ENCODE measurements around the gene CCDC183. TPM values are rescaled to one million over a fixed set of nuclear protein-coding genes. Genes with fewer than 3 reads are reported as not detected.
"Not testable (repeated sequence)": the region's sequence is repeated elsewhere in the genome, so short reads cannot be mapped to it uniquely, and the experiment has no call there.

Gene CCDC183
- total and polyA plus RNA-seq, 7 experiments from 2014 or later = 0.35 to 6.6 (median 2.9) TPM

GRCh38 chr9:136829981-136830885, 34.1 kb downstream of the CCDC183 start:
- ChIA-PET POLR2A (no interaction called here), CTCF (no interaction called here)
- no peak overlapping the region for H3K27ac Mint-ChIP-seq

GRCh38 chr9:136831002-136831719, 35.0 kb downstream of the CCDC183 start:
- ChIA-PET CTCF (no interaction called here), POLR2A (no interaction called here)
- H3K9me3 ChIP-seq (ENCODE audit: control insufficient read depth in 2 of 3, low read length in 3 of 3) = no peaks in the 10 kb centered on the region
- Mint-ChIP-seq H3K4me3 (no peak overlapping the region), H3K27ac (no peak overlapping the region), H3K36me3 (peaks cover 0 to 11% (median 0%) of the 10 kb centered on the region in 5 donors), H3K27me3 (no peaks in the 10 kb centered on the region), H3K4me1 (no peaks in the 10 kb centered on the region), H3K9me3 (no peaks in the 10 kb centered on the region)
- peaks cover 0 to 60% (median 7%) of the 10 kb centered on the region in 3 experiments for H3K36me3 ChIP-seq (ENCODE audit: control insufficient read depth in 2 of 3, insufficient read depth in 3 of 3, low read length in 3 of 3)
- H3K4me3 ChIP-seq (ENCODE audit: low read length) = no peak overlapping the region
- no peak overlapping the region for H3K27ac ChIP-seq (ENCODE audit: low read depth, low read length)
- H3K4me1 ChIP-seq (ENCODE audit: control insufficient read depth in 2 of 2, insufficient read depth in 2 of 2, low read length in 2 of 2) = no peaks in the 10 kb centered on the region
- intact Hi-C loops (cut with micrococcal nuclease) = no loop called here
- DNase-seq (no peak), ATAC-seq (no peak)
- H3K27me3 ChIP-seq (ENCODE audit: control insufficient read depth in 2 of 2, insufficient read depth in 2 of 2, low read length in 2 of 2) = no peaks in the 10 kb centered on the region

More at GRCh38 chr9:136829981-136830885, 34.1 kb downstream of the CCDC183 start:
- Histone ChIP-seq H3K27me3 (ENCODE audit: control insufficient read depth in 2 of 2, insufficient read depth in 2 of 2, low read length in 2 of 2) (no peaks in the 10 kb centered on the region), H3K4me1 (ENCODE audit: control insufficient read depth in 2 of 2, insufficient read depth in 2 of 2, low read length in 2 of 2) (no peaks in the 10 kb centered on the region), H3K9me3 (ENCODE audit: control insufficient read depth in 2 of 3, low read length in 3 of 3) (no peaks in the 10 kb centered on the region), H3K36me3 (ENCODE audit: control insufficient read depth in 2 of 3, insufficient read depth in 3 of 3, low read length in 3 of 3) (peaks cover 0 to 69% (median 7%) of the 10 kb centered on the region in 3 experiments), H3K27ac (ENCODE audit: low read depth, low read length) (no peak overlapping the region), H3K4me3 (ENCODE audit: low read length) (no peak overlapping the region)
- Mint-ChIP-seq H3K9me3 (no peaks in the 10 kb centered on the region), H3K4me1 (no peaks in the 10 kb centered on the region), H3K4me3 (no peak overlapping the region), H3K36me3 (peaks cover 0 to 11% (median 0%) of the 10 kb centered on the region in 5 donors), H3K27me3 (no peaks in the 10 kb centered on the region)
- ATAC-seq (no peak), DNase-seq (no peak)
- intact Hi-C loops (cut with micrococcal nuclease) = no loop called here

GRCh38 chr9:136831720-136832104, 35.6 kb downstream of the CCDC183 start:
- Mint-ChIP-seq H3K4me1 (no peaks in the 10 kb centered on the region), H3K27ac (no peak overlapping the region), H3K9me3 (no peaks in the 10 kb centered on the region), H3K36me3 (peaks cover 0 to 11% (median 0%) of the 10 kb centered on the region in 5 donors), H3K27me3 (no peaks in the 10 kb centered on the region), H3K4me3 (no peak overlapping the region)
- ATAC-seq (no peak), DNase-seq (no peak)
- Histone ChIP-seq H3K27ac (ENCODE audit: low read depth, low read length) (no peak overlapping the region), H3K9me3 (ENCODE audit: control insufficient read depth in 2 of 3, low read length in 3 of 3) (no peaks in the 10 kb centered on the region), H3K4me3 (ENCODE audit: low read length) (no peak overlapping the region), H3K4me1 (ENCODE audit: control insufficient read depth in 2 of 2, insufficient read depth in 2 of 2, low read length in 2 of 2) (no peaks in the 10 kb centered on the region), H3K36me3 (ENCODE audit: control insufficient read depth in 2 of 3, insufficient read depth in 3 of 3, low read length in 3 of 3) (peaks cover 0 to 60% (median 7%) of the 10 kb centered on the region in 3 experiments), H3K27me3 (ENCODE audit: control insufficient read depth in 2 of 2, insufficient read depth in 2 of 2, low read length in 2 of 2) (no peaks in the 10 kb centered on the region)
- ChIA-PET POLR2A (no interaction called here), CTCF (no interaction called here)
- intact Hi-C loops (cut with micrococcal nuclease) = no loop called here

GRCh38 chr9:136832581-136832980, 36.4 kb downstream of the CCDC183 start:
- H3K36me3 Mint-ChIP-seq = peaks cover 0 to 11% (median 0%) of the 10 kb centered on the region in 5 donors
- ATAC-seq (no peak), DNase-seq (no peak)
- intact Hi-C loops (cut with micrococcal nuclease) = no loop called here
- H3K4me1 Mint-ChIP-seq = no peaks in the 10 kb centered on the region
- H3K27me3 ChIP-seq (ENCODE audit: control insufficient read depth in 2 of 2, insufficient read depth in 2 of 2, low read length in 2 of 2) = no peaks in the 10 kb centered on the region
- H3K27me3 Mint-ChIP-seq = no peaks in the 10 kb centered on the region
- H3K27ac Mint-ChIP-seq = peak overlapping the region in 1 of 9 donors; percentile 23
- no peaks in the 10 kb centered on the region for H3K9me3 Mint-ChIP-seq
- no peaks in the 10 kb centered on the region for H3K4me1 ChIP-seq (ENCODE audit: control insufficient read depth in 2 of 2, insufficient read depth in 2 of 2, low read length in 2 of 2)
- no peak overlapping the region for H3K4me3 ChIP-seq (ENCODE audit: low read length)
- no peaks in the 10 kb centered on the region for H3K9me3 ChIP-seq (ENCODE audit: control insufficient read depth in 2 of 3, low read length in 3 of 3)
- no peak overlapping the region for H3K27ac ChIP-seq (ENCODE audit: low read depth, low read length)
- no peak overlapping the region for H3K4me3 Mint-ChIP-seq
- ChIA-PET CTCF (no interaction called here), POLR2A (no interaction called here)
- H3K36me3 ChIP-seq (ENCODE audit: control insufficient read depth in 2 of 3, insufficient read depth in 3 of 3, low read length in 3 of 3) = peaks cover 0 to 55% (median 7%) of the 10 kb centered on the region in 3 experiments

GRCh38 chr9:136833381-136834048, 37.4 kb downstream of the CCDC183 start:
- H3K36me3 ChIP-seq (ENCODE audit: control insufficient read depth in 2 of 3, insufficient read depth in 3 of 3, low read length in 3 of 3) = peaks cover 0 to 50% (median 7%) of the 10 kb centered on the region in 3 experiments
- H3K27ac Mint-ChIP-seq; POLR2A ChIA-PET; H3K27me3 Mint-ChIP-seq; CTCF ChIA-PET; intact Hi-C loops (cut with micrococcal nuclease); DNase-seq; ATAC-seq; H3K9me3 ChIP-seq (ENCODE audit: control insufficient read depth in 2 of 3, low read length in 3 of 3); H3K4me3 ChIP-seq (ENCODE audit: low read length); H3K9me3 Mint-ChIP-seq; H3K4me1 ChIP-seq (ENCODE audit: control insufficient read depth in 2 of 2, insufficient read depth in 2 of 2, low read length in 2 of 2); H3K27ac ChIP-seq (ENCODE audit: low read depth, low read length); H3K4me1 Mint-ChIP-seq; H3K27me3 ChIP-seq (ENCODE audit: control insufficient read depth in 2 of 2, insufficient read depth in 2 of 2, low read length in 2 of 2); H3K4me3 Mint-ChIP-seq: not testable (repeated sequence)
- peaks cover 0 to 11% (median 0%) of the 10 kb centered on the region in 5 donors for H3K36me3 Mint-ChIP-seq

- Histone ChIP-seq H3K9me3 (ENCODE audit: control insufficient read depth in 2 of 3, low read length in 3 of 3) (no peaks in the 10 kb centered on the region), H3K36me3 (ENCODE audit: control insufficient read depth in 2 of 3, insufficient read depth in 3 of 3, low read length in 3 of 3) (peaks cover 0 to 48% (median 4%) of the 10 kb centered on the region in 3 experiments), H3K4me1 (ENCODE audit: control insufficient read depth in 2 of 2, insufficient read depth in 2 of 2, low read length in 2 of 2) (no peaks in the 10 kb centered on the region), H3K27ac (ENCODE audit: low read depth, low read length) (no peak overlapping the region), H3K27me3 (ENCODE audit: control insufficient read depth in 2 of 2, insufficient read depth in 2 of 2, low read length in 2 of 2) (no peaks in the 10 kb centered on the region), H3K4me3 (ENCODE audit: low read length) (no peak overlapping the region)
- DNase-seq (no peak), ATAC-seq (no peak)
- H3K27ac Mint-ChIP-seq = no peak overlapping the region
- no peaks in the 10 kb centered on the region for H3K9me3 Mint-ChIP-seq
- H3K4me3 Mint-ChIP-seq = no peak overlapping the region
- POLR2A ChIA-PET = no interaction called here
- peaks cover 0 to 5% (median 0%) of the 10 kb centered on the region in 7 donors for H3K4me1 Mint-ChIP-seq
- intact Hi-C loops (cut with micrococcal nuclease) = no loop called here
- H3K36me3 Mint-ChIP-seq = peaks cover 0 to 13% (median 0%) of the 10 kb centered on the region in 5 donors
- no peaks in the 10 kb centered on the region for H3K27me3 Mint-ChIP-seq
- CTCF ChIA-PET = no interaction called here
Measured at GRCh38 chr9:136835162-136835931, 39.2 kb downstream of the CCDC183 start.
